Ishikawa (cell line): ENCODE measurements around the gene ALPL.

Source experiments
- CEBPB ChIP-seq: IDR thresholded peaks from 2 replicates; pipeline ENCODE4 v1.6.1; 2012
- CREB1 ChIP-seq: IDR thresholded peaks from 2 replicates; pipeline ENCODE4 v1.6.1; 2012; ENCODE audit warnings: low read depth
- EGR1 ChIP-seq: IDR thresholded peaks from 2 replicates; pipeline ENCODE4 v1.6.1; 2012
- EP300 ChIP-seq: IDR thresholded peaks from 2 replicates; pipeline ENCODE4 v1.6.1; 2012; ENCODE audit warnings: borderline replicate concordance
- FOXM1 ChIP-seq: IDR thresholded peaks from 2 replicates; pipeline ENCODE4 v1.6.1; 2012; ENCODE audit warnings: low read depth, borderline replicate concordance
- RAD21 ChIP-seq: IDR thresholded peaks from 2 replicates; pipeline ENCODE4 v1.6.1; 2012; ENCODE audit warnings: low read depth
- REST ChIP-seq: IDR thresholded peaks from 2 replicates; pipeline ENCODE4 v1.6.1; 2012; ENCODE audit warnings: low read depth, mild to moderate bottlenecking
- TAF1 ChIP-seq: IDR thresholded peaks from 2 replicates; pipeline ENCODE4 v1.6.1; 2012; ENCODE audit warnings: low read depth, mild to moderate bottlenecking
- TEAD4 ChIP-seq: IDR thresholded peaks from 2 replicates; pipeline ENCODE4 v1.6.1; 2012
- USF1 ChIP-seq: IDR thresholded peaks from 2 replicates; pipeline ENCODE4 v1.6.1; 2012
- ZBTB7A ChIP-seq: IDR thresholded peaks from 2 replicates; pipeline ENCODE4 v1.6.1; 2012; ENCODE audit warnings: low read depth

- TF ChIP-seq FOXM1 (no peak), USF1 (no peak), RAD21 (no peak), TAF1 (no peak), ZBTB7A (no peak), EGR1 (no peak), CREB1 (no peak), CEBPB (no peak), REST (no peak), EP300 (no peak), TEAD4 (no peak)
These were observed 115.6 kb downstream of the ALPL start for GRCh38 chr1:21624571-21625389.
